Fibroblast of skin of abdomen (primary cell): ENCODE data around the gene EPC2.
A peak's percentile ranks its signal among the peaks of the same experiment; 100 is the strongest.

Experiments
- DNase-seq: peaks from one replicate; pipeline ENCODE4 v3.0.0-alpha.2; 2013

Gene EPC2

GRCh38 chr2:148814143-148814859, 169.8 kb downstream of the EPC2 start:
- peak; percentile 26 for DNase-seq

DNA sequence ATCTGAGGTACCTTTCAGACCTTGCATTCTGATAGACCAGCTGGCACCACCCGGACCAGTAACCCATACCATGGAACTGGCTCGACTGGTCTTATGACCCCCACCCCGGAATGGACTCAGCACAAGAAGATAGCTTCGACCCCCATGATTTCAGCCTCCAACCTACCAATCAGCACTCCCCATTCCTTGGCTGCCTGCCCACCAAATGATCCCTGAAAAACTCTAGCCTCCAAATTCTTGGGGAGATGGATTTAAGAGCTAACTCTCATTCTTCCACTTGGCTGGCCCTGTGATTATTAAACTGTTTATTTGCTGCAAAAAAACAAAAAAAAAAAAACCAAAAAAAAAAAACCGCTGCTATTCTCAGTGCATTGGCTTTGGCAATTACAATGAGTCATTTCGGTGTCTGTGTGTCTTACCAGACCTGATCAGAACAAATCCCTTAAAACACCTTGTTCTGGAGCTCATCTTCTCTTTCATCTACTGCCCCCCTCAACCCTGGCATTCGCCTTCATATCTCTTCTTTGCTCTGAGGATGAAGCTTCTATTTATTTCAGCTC, 170.4 kb downstream of the EPC2 start:
- no peak for DNase-seq

- DNase-seq: no peak
These were observed 171.6 kb downstream of the EPC2 start for GRCh38 chr2:148816176-148816575.

GRCh38 chr2:148817210-148817708, 172.7 kb downstream of the EPC2 start:
- no peak for DNase-seq

DNA sequence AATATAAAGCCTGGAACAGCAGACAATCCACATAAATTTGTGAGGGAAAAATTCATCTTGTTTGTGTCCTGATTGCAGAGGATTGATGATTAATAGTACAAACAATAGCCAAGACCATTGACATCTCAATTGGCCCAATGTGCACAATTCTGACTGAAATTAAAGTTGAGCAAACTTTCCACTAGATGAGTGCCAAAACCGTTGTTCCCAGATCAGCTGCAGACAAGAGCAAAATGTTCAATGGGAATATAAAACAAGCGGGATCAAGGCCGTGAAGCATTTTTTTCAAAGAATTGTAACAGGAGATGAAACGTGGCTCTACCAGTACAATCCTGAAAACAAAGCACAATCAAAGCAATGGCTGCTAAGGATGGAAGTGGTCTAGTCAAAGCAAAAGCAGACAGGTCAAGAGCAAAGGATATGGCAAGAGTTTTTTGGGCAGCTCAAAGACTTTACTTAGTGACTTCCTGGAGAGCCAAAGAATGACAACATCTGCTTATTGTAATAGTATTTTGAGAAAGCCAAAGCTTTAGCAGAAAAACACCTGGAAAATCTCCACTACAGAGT, 174.6 kb downstream of the EPC2 start:
- no peak for DNase-seq

GRCh38 chr2:148824190-148824589, 179.6 kb downstream of the EPC2 start:
- DNase-seq: no peak

DNA sequence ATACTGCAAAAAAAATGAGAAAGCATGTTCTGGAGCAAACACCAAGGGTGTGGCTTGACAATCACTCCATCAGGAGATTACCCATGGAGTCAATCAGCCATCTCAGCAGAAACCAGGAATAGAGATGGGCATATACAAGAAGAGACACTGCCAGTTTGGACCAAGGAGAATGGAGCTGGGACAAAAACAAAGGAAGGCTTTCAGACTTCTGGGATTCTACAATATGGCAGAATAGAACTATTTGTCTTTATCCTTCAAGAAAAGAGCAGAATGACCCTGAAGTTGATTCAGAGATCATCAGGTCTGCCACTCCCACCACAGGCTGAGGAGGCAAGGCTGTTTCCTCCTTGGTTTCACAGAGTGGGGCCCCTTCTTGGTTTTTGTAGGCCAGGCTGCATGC, 182.2 kb downstream of the EPC2 start:
- no peak for DNase-seq

DNA sequence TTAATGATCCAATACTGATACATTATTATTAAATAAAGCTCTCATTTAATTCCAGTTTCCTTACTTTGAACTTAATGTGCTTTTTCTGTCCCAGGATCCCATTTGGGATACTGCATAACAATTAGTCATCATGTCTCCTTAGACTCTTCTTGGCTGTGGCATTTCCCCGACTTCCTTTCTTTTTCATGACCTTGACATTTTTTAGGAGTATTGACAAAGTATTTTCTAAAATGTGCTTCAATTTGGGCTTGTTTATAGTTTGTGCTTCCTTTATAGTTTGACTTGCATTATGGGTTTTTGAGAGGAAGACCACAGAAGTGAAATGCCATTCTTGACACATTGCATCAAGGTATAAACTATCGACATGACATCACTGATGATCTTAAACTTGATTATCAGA, 184.4 kb downstream of the EPC2 start:
- no peak for DNase-seq

- DNase-seq: no peak
These were observed 185.1 kb downstream of the EPC2 start for GRCh38 chr2:148829618-148830017.

DNA sequence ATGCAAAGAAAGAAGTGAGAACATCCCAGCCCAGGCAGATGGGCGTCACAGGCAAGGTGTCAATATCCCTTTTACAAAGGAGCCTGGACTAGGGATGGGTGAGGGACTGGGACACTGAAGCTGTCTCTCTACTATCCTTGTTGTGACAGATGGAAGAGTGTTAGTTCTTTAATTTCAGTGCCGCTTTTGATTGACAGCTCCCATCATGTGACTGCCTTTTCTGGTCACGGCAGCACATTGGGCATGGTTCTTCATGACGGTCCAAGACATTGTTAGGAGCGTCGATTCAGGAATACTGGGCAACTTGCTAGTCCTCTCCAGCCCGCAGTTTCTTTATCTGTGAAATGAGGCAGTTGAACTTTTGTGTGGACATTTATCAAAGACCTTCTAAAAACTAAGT, 188.1 kb downstream of the EPC2 start:
- DNase-seq: no peak
